ENCODE data around the gene PRKAB2.

GRCh38 chr1:147124266-147124665, 48.0 kb downstream of the PRKAB2 start:
- TF ChIP-seq CTCF (IDR thresholded peaks at IDR 0.05) (no peak), EZH2 (IDR thresholded peaks at IDR 0.05; ENCODE audit: borderline replicate concordance, insufficient read depth, low read depth, low read length, poor library complexity, severe bottlenecking) (no peak)
